ENCODE measurements around the gene ADARB1. TPM values are rescaled to one million over a fixed set of nuclear protein-coding genes. Genes with fewer than 3 reads are reported as not detected.

ADARB1 gene
- total RNA-seq, 1 experiment from 2014 or later, result 15.8 TPM

- H2BK120ac ChIP-seq (ENCODE audit: low read depth, low read length, poor library complexity, severe bottlenecking), result no peak overlapping the region
- H4K20me1 ChIP-seq (ENCODE audit: control insufficient read depth, insufficient read depth, insufficient read length), result no peaks in the 10 kb centered on the region
- no peak overlapping the region for H3K4ac ChIP-seq (ENCODE audit: low read depth, low read length)
- peaks cover 25 to 31% (median 28%) of the 10 kb centered on the region in 3 experiments for H3K36me3 Mint-ChIP-seq (ENCODE audit: insufficient read depth in 1 of 3, low read depth in 3 of 3)
- peaks cover 15 to 16% of the 10 kb centered on the region in 2 experiments for H3K9me3 Mint-ChIP-seq
- no CpG with 5 or more reads among the region's 1 CpG for WGBS (ENCODE audit: extremely low coverage, insufficient read length, low lambda C conversion rate)
- H3K27me3 ChIP-seq (ENCODE audit: insufficient read depth, low read length), result no peaks in the 10 kb centered on the region
- H3K27ac Mint-ChIP-seq, result no peak overlapping the region
- no peak overlapping the region for H2BK5ac ChIP-seq (ENCODE audit: insufficient read length, low read length)
- H4K5ac ChIP-seq (ENCODE audit: insufficient read length, low read depth, low read length), result no peak overlapping the region
- no peak overlapping the region for H4K8ac ChIP-seq (replicated peaks; ENCODE audit: insufficient read length, low read depth, low read length)
- no peak overlapping the region for H2BK12ac ChIP-seq (ENCODE audit: insufficient read length, low read depth, low read length)
- H4K91ac ChIP-seq (ENCODE audit: insufficient read length, low read depth, low read length), result no peak overlapping the region
- H3K9me3 ChIP-seq (ENCODE audit: control insufficient read depth, low read depth, low read length), result no peaks in the 10 kb centered on the region
- H3K23ac ChIP-seq (ENCODE audit: insufficient read length, low read depth, low read length), result no peak overlapping the region
- no peak overlapping the region for H3K4me2 ChIP-seq (ENCODE audit: insufficient read depth, insufficient read length, low read length)
- H3K79me2 ChIP-seq (ENCODE audit: insufficient read depth, low read length), result no peaks in the 10 kb centered on the region
- H3K56ac ChIP-seq (ENCODE audit: insufficient read length, low read depth, low read length), result no peak overlapping the region
- TF ChIP-seq CTCF (conservative IDR thresholded peaks at IDR 0.05), result no peak
- H3K4me1 ChIP-seq (ENCODE audit: insufficient read depth, low read length), result no peaks in the 10 kb centered on the region
- H3K79me1 ChIP-seq (ENCODE audit: insufficient read depth, low read depth, low read length, poor library complexity, severe bottlenecking), result no peaks in the 10 kb centered on the region
- no peak overlapping the region for H3K9ac ChIP-seq (ENCODE audit: extremely low read depth, insufficient read length, low read length)
- H3K23me2 ChIP-seq (ENCODE audit: insufficient read length, low read depth, low read length, poor library complexity, severe bottlenecking), result no peaks in the 10 kb centered on the region
- no peak overlapping the region for H3K27ac ChIP-seq (ENCODE audit: insufficient read length, low read depth, low read length)
- H2BK15ac ChIP-seq (ENCODE audit: low read depth, low read length), result no peak overlapping the region
- H2AFZ ChIP-seq (ENCODE audit: low read length), result no peak overlapping the region
- H2AK5ac ChIP-seq (ENCODE audit: insufficient read length, low read length), result no peak overlapping the region
- no peak for DNase-seq
- no peak overlapping the region for H3T11ph ChIP-seq (ENCODE audit: low read length)
- no peak overlapping the region for H3K4me3 Mint-ChIP-seq
- H3K18ac ChIP-seq (ENCODE audit: insufficient read length, low read depth, low read length), result no peak overlapping the region
- no peaks in the 10 kb centered on the region for H3K27me3 Mint-ChIP-seq (ENCODE audit: low read depth)
- no peak overlapping the region for H3K14ac ChIP-seq (ENCODE audit: insufficient read depth, low read length)
- peaks cover 7 to 9% of the 10 kb centered on the region in 2 experiments for H3K4me1 Mint-ChIP-seq
- H2BK20ac ChIP-seq (ENCODE audit: low read depth, low read length, poor library complexity, severe bottlenecking), result no peak overlapping the region
These were observed 108.6 kb downstream of the ADARB1 start for GRCh38 chr21:45182958-45183357.
